Measurements from ENCODE around the gene ALKBH2. TPM values are rescaled to one million over a fixed set of nuclear protein-coding genes. Genes with fewer than 3 reads are reported as not detected.

The ALKBH2 gene
- total RNA-seq, 1 donor = 22.4 TPM

DNA sequence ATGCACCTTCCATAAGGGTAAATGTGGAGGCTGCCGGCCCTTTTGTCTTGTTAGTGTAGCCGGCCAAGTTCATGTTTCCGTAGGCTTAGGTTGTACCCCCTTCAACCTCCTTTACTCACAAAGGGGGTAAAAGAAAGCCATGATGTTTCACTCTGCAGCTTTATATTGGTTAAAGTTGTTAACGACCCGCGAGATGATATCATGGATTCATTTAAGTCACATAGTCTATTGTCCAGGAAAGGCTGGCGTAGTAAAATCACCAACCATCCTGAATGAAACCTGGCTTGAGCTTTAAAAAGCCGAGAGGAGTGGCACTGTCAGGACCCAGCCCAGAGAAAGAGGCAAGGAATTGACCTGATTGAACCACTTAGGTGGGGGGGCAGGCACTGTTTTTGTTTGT is 5.4 kb upstream of the ALKBH2 start:
- Histone ChIP-seq H4K20me1 (ENCODE audit: insufficient read depth, low read length) (no peaks in the 10 kb centered on the region), H3K27me3 (ENCODE audit: insufficient read depth, low read length) (no peaks in the 10 kb centered on the region), H3K4me1 (ENCODE audit: insufficient read depth, low read length) (peaks cover 23% of the 10 kb centered on the region), H3K4me2 (ENCODE audit: insufficient read depth, low read length) (peak overlapping the region; percentile 91), H3K4me3 (ENCODE audit: insufficient read depth, low read length) (peak overlapping the region; percentile 91), H3K79me2 (ENCODE audit: insufficient read depth, low read length) (peaks cover 26% of the 10 kb centered on the region), H3K27ac (ENCODE audit: low read depth, low read length) (peak overlapping the region; percentile 83), H3K9me3 (ENCODE audit: low read depth, low read length) (no peaks in the 10 kb centered on the region), H2AFZ (ENCODE audit: low read length) (peak overlapping the region; percentile 96), H3K36me3 (ENCODE audit: insufficient read depth, low read length) (peaks cover 7% of the 10 kb centered on the region)
- no peak for TF ChIP-seq CTCF (IDR thresholded peaks at IDR 0.05; ENCODE audit: extremely low read depth, low read depth, low read length)
- DNase-seq (ENCODE audit: insufficient read length, low spot score, missing footprints) = no peak

- H3K4me2 ChIP-seq (ENCODE audit: insufficient read depth, low read length) = peak overlapping the region; percentile 91
- H3K4me1 ChIP-seq (ENCODE audit: insufficient read depth, low read length) = peaks cover 23% of the 10 kb centered on the region
- H4K20me1 ChIP-seq (ENCODE audit: insufficient read depth, low read length) = no peaks in the 10 kb centered on the region
- peaks cover 26% of the 10 kb centered on the region for H3K79me2 ChIP-seq (ENCODE audit: insufficient read depth, low read length)
- no peak for TF ChIP-seq CTCF (IDR thresholded peaks at IDR 0.05; ENCODE audit: extremely low read depth, low read depth, low read length)
- H3K36me3 ChIP-seq (ENCODE audit: insufficient read depth, low read length) = peaks cover 3% of the 10 kb centered on the region
- no peaks in the 10 kb centered on the region for H3K27me3 ChIP-seq (ENCODE audit: insufficient read depth, low read length)
- peak overlapping the region; percentile 83 for H3K27ac ChIP-seq (ENCODE audit: low read depth, low read length)
- no peaks in the 10 kb centered on the region for H3K9me3 ChIP-seq (ENCODE audit: low read depth, low read length)
- DNase-seq (ENCODE audit: insufficient read length, low spot score, missing footprints) = no peak
- peak overlapping the region; percentile 91 for H3K4me3 ChIP-seq (ENCODE audit: insufficient read depth, low read length)
- peak overlapping the region; percentile 96 for H2AFZ ChIP-seq (ENCODE audit: low read length)
Observed at GRCh38 chr12:109098183-109098604, 4.9 kb upstream of the ALKBH2 start.

DNA sequence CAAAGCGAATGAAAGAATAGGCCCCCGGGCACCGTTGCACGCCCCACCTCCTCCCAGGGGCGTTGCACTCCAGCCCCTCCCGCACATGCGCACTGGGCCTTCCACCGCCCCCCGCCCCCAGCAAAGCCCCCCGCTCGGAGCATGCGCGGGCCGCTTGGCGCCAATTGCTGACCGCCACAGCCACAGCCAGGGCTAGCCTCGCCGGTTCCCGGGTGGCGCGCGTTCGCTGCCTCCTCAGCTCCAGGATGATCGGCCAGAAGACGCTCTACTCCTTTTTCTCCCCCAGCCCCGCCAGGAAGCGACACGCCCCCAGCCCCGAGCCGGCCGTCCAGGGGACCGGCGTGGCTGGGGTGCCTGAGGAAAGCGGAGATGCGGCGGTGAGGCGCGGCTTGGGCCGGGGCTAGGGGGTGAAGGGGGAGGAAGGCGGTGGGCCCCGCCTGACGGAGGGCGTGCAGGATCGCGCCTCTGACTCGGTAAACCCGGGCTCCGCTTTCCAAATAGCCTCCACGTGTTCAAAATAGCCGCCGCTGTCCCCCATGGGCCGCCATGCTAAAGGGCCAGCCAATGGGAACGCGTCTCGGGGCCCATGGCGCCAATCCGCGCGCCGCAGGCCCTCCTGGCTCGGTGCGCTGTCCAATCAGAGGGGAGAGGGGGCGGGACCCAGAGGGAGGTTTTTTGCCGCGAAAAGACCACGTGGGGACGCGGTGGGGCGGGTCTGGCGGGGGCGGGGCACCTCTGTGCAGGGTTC is 4.3 kb upstream of the ALKBH2 start, which contains the start of gene UNG:
Gene UNG (plus strand): TSS at position 163 of the 748 bp plus-strand sequence. CDS start 83 bp downstream, at position 246.
- Histone ChIP-seq H3K36me3 (ENCODE audit: insufficient read depth, low read length) (peaks cover 2% of the 10 kb centered on the region), H3K4me2 (ENCODE audit: insufficient read depth, low read length) (peak within 1 kb of the TSS; percentile 91), H3K27ac (ENCODE audit: low read depth, low read length) (peak within 1 kb of the TSS; percentile 83), H3K4me1 (ENCODE audit: insufficient read depth, low read length) (peaks cover 28% of the 10 kb centered on the region), H3K79me2 (ENCODE audit: insufficient read depth, low read length) (peaks cover 30% of the 10 kb centered on the region), H3K4me3 (ENCODE audit: insufficient read depth, low read length) (peak within 1 kb of the TSS; percentile 91), H4K20me1 (ENCODE audit: insufficient read depth, low read length) (no peaks in the 10 kb centered on the region), H3K27me3 (ENCODE audit: insufficient read depth, low read length) (no peaks in the 10 kb centered on the region), H3K9me3 (ENCODE audit: low read depth, low read length) (no peaks in the 10 kb centered on the region), H2AFZ (ENCODE audit: low read length) (peak within 1 kb of the TSS; percentile 96)
- no peak for TF ChIP-seq CTCF (IDR thresholded peaks at IDR 0.05; ENCODE audit: extremely low read depth, low read depth, low read length)
- peak; percentile 100 for DNase-seq (ENCODE audit: insufficient read length, low spot score, missing footprints)

GRCh38 chr12:109097140-109097434 is 3.8 kb upstream of the ALKBH2 start:
- Histone ChIP-seq H3K36me3 (ENCODE audit: insufficient read depth, low read length) (peaks cover 2% of the 10 kb centered on the region), H3K9me3 (ENCODE audit: low read depth, low read length) (no peaks in the 10 kb centered on the region), H3K27ac (ENCODE audit: low read depth, low read length) (no peak overlapping the region), H3K4me1 (ENCODE audit: insufficient read depth, low read length) (peaks cover 29% of the 10 kb centered on the region), H2AFZ (ENCODE audit: low read length) (peak overlapping the region; percentile 40), H4K20me1 (ENCODE audit: insufficient read depth, low read length) (no peaks in the 10 kb centered on the region), H3K79me2 (ENCODE audit: insufficient read depth, low read length) (peaks cover 35% of the 10 kb centered on the region), H3K4me2 (ENCODE audit: insufficient read depth, low read length) (peak overlapping the region; percentile 82), H3K27me3 (ENCODE audit: insufficient read depth, low read length) (no peaks in the 10 kb centered on the region), H3K4me3 (ENCODE audit: insufficient read depth, low read length) (peak overlapping the region; percentile 91)
- no peak for DNase-seq (ENCODE audit: insufficient read length, low spot score, missing footprints)
- TF ChIP-seq CTCF (IDR thresholded peaks at IDR 0.05; ENCODE audit: extremely low read depth, low read depth, low read length) = no peak
